Muscle of arm (tissue), 12 donors: ENCODE data around the gene KRTAP19-6. TPM values are rescaled to one million over a fixed set of nuclear protein-coding genes. Genes with fewer than 3 reads are reported as not detected.

Experiments used
- polyA plus RNA-seq, 12 donors: library from polyadenylated mRNA; unstranded; fragments of 120-200 nt; gene quantifications; one replicate each; pipeline ENCODE4 v1.2.1, GENCODE V29; 2013; ENCODE audit not compliant: insufficient read length in 12 of 12

KRTAP19-6 gene
- polyA plus RNA-seq, 12 donors, result not detected

Other genes starting within 250 kb of the KRTAP19-6 start
- not detected for gene KRTAP26-1, start 221.5 kb downstream of the KRTAP19-6 start, polyA plus RNA-seq
- gene KRTAP27-1, start 204.2 kb downstream of the KRTAP19-6 start, polyA plus RNA-seq, result not detected
- not detected for gene KRTAP23-1, start 193.3 kb downstream of the KRTAP19-6 start, polyA plus RNA-seq
- not detected for gene KRTAP13-2, start 169.6 kb downstream of the KRTAP19-6 start, polyA plus RNA-seq
- not detected for gene KRTAP13-1, start 145.8 kb downstream of the KRTAP19-6 start, polyA plus RNA-seq
- not detected for gene KRTAP13-3, start 115.9 kb downstream of the KRTAP19-6 start, polyA plus RNA-seq
- not detected for gene KRTAP13-4, start 111.6 kb downstream of the KRTAP19-6 start, polyA plus RNA-seq
- gene KRTAP15-1, start 101.6 kb downstream of the KRTAP19-6 start, polyA plus RNA-seq, result not detected
- gene KRTAP19-1, start 61.5 kb downstream of the KRTAP19-6 start, polyA plus RNA-seq, result not detected
- not detected for gene KRTAP19-2, start 54.4 kb downstream of the KRTAP19-6 start, polyA plus RNA-seq
- gene KRTAP19-3, start 49.9 kb downstream of the KRTAP19-6 start, polyA plus RNA-seq, result not detected
- gene KRTAP19-4, start 44.7 kb downstream of the KRTAP19-6 start, polyA plus RNA-seq, result not detected
- not detected for gene KRTAP19-5, start 39.7 kb downstream of the KRTAP19-6 start, polyA plus RNA-seq
- gene KRTAP19-7, start 19.4 kb upstream of the KRTAP19-6 start, polyA plus RNA-seq, result not detected
- not detected for gene KRTAP22-2, start 48.5 kb upstream of the KRTAP19-6 start, polyA plus RNA-seq
- not detected for gene KRTAP6-3, start 50.6 kb upstream of the KRTAP19-6 start, polyA plus RNA-seq
- not detected for gene KRTAP6-2, start 57.0 kb upstream of the KRTAP19-6 start, polyA plus RNA-seq
- gene KRTAP22-1, start 59.2 kb upstream of the KRTAP19-6 start, polyA plus RNA-seq, result not detected
- gene KRTAP6-1, start 72.1 kb upstream of the KRTAP19-6 start, polyA plus RNA-seq, result not detected
- gene KRTAP20-1, start 74.6 kb upstream of the KRTAP19-6 start, polyA plus RNA-seq, result not detected
- not detected for gene KRTAP20-4, start 78.8 kb upstream of the KRTAP19-6 start, polyA plus RNA-seq
- not detected for gene KRTAP20-2, start 93.3 kb upstream of the KRTAP19-6 start, polyA plus RNA-seq
- not detected for gene KRTAP20-3, start 101.0 kb upstream of the KRTAP19-6 start, polyA plus RNA-seq
- not detected for gene KRTAP21-3, start 176.9 kb upstream of the KRTAP19-6 start, polyA plus RNA-seq
- gene KRTAP21-2, start 205.4 kb upstream of the KRTAP19-6 start, polyA plus RNA-seq, result not detected
- not detected for gene KRTAP21-1, start 213.6 kb upstream of the KRTAP19-6 start, polyA plus RNA-seq